GM23338 (cell line): ENCODE data around the gene TP53BP1. TPM values are rescaled to one million over a fixed set of nuclear protein-coding genes. Genes with fewer than 3 reads are reported as not detected.
A peak's percentile ranks its signal among the peaks of the same experiment; 100 is the strongest.

Experiments
- ATAC-seq: fragments of 200-7000 bp; cut with Tn5 transposase; 3 replicates; pipeline ENCODE4 v1.9.1; 2020
- DNase-seq: peaks from one replicate; pipeline ENCODE4 v3.0.0-alpha.2; 2015; ENCODE audit warnings: low spot score
- H2AFZ ChIP-seq: fragments of 200-600 bp; sonication (generic); 2 replicates; pipeline ENCODE4 v1.8.0; 2016; ENCODE audit warnings: antibody characterized with exemption, mild to moderate bottlenecking, moderate library complexity
- H3F3A ChIP-seq: fragments of 200-600 bp; sonication (generic); replicated peaks from 2 replicates; pipeline ENCODE4 v1.8.0; 2017; ENCODE audit warnings: antibody characterized with exemption, mixed run types, low read depth
- H3K27ac ChIP-seq: fragments of 200-600 bp; sonication (generic); 2 replicates; pipeline ENCODE4 v1.6.1; 2016; ENCODE audit warnings: low read depth
- H3K27me3 ChIP-seq: fragments of 200-600 bp; sonication (generic); 2 replicates; pipeline ENCODE4 v1.8.0; 2016; ENCODE audit warnings: mild to moderate bottlenecking, mixed run types, moderate library complexity; ENCODE audit not compliant: insufficient read depth
- H3K36me3 ChIP-seq: fragments of 200-600 bp; sonication (generic); 2 replicates; pipeline ENCODE4 v1.8.0; 2016; ENCODE audit warnings: mild to moderate bottlenecking; ENCODE audit not compliant: insufficient read depth
- H3K4me1 ChIP-seq: fragments of 200-600 bp; sonication (generic); 2 replicates; pipeline ENCODE4 v1.8.0; 2016; ENCODE audit warnings: mild to moderate bottlenecking, moderate library complexity; ENCODE audit not compliant: insufficient read depth
- H3K4me2 ChIP-seq: fragments of 200-600 bp; sonication (generic); 2 replicates; pipeline ENCODE4 v1.7.1; 2017; ENCODE audit warnings: mixed run types
- H3K4me3 ChIP-seq: fragments of 200-600 bp; sonication (generic); 2 replicates; pipeline ENCODE4 v1.6.1; 2016; ENCODE audit warnings: mixed run types
- H3K79me2 ChIP-seq: fragments of 200-600 bp; sonication (generic); replicated peaks from 2 replicates; pipeline ENCODE4 v1.8.0; 2017; ENCODE audit warnings: mild to moderate bottlenecking; ENCODE audit not compliant: insufficient read depth
- H3K9me2 ChIP-seq: fragments of 200-600 bp; sonication (generic); 2 replicates; pipeline ENCODE4 v1.8.0; 2017; ENCODE audit not compliant: insufficient read depth
- H4K20me1 ChIP-seq: fragments of 200-600 bp; sonication (generic); replicated peaks from 2 replicates; pipeline ENCODE4 v1.8.0; 2017; ENCODE audit warnings: mild to moderate bottlenecking; ENCODE audit not compliant: insufficient read depth
- H3K27ac Mint-ChIP-seq: 2 replicates; pipeline ENCODE4 v1.8.0; 2020; ENCODE audit warnings: inconsistent platforms, mild to moderate bottlenecking, moderate library complexity, mixed read lengths
- H3K27me3 Mint-ChIP-seq: 3 replicates; pipeline ENCODE4 v1.8.0; 2022; ENCODE audit warnings: low read depth, mild to moderate bottlenecking, moderate library complexity, mixed read lengths, inconsistent platforms; ENCODE audit not compliant: insufficient read depth, poor library complexity
- H3K36me3 Mint-ChIP-seq: 3 replicates; pipeline ENCODE4 v1.8.0; 2021; ENCODE audit warnings: low read depth, mild to moderate bottlenecking, inconsistent platforms, moderate library complexity, mixed read lengths
- H3K4me1 Mint-ChIP-seq: 3 replicates; pipeline ENCODE4 v1.8.0; 2020; ENCODE audit warnings: mild to moderate bottlenecking, inconsistent platforms, mixed read lengths
- H3K4me3 Mint-ChIP-seq: 3 replicates; pipeline ENCODE4 v1.8.0; 2021; ENCODE audit warnings: moderate library complexity, mild to moderate bottlenecking, inconsistent platforms, mixed read lengths
- H3K9me3 Mint-ChIP-seq: 3 replicates; pipeline ENCODE4 v1.8.0; 2020; ENCODE audit warnings: moderate library complexity, mild to moderate bottlenecking, inconsistent platforms, mixed read lengths
- CREB1 ChIP-seq: fragments of 250-450 bp; sonication (Bioruptor Pico); IDR thresholded peaks from 2 replicates; pipeline ENCODE4 v1.5.0; 2020; ENCODE audit warnings: low read depth, mild to moderate bottlenecking, moderate library complexity
- CTCF ChIP-seq, 2 experiments: fragments of 200-600 bp in 1 of 2; sonication (generic) in 1 of 2; conservative IDR thresholded peaks; 2 replicates each; pipeline versions ENCODE4 v1.5.1 to v1.6.1; 2016 to 2017; ENCODE audit warnings: antibody characterized with exemption in 2 of 2, low read depth in 2 of 2, mild to moderate bottlenecking in 2 of 2, moderate library complexity in 1 of 2
- ETS1 ChIP-seq: IDR thresholded peaks from 2 replicates; pipeline ENCODE4 v1.6.1; 2016; ENCODE audit warnings: antibody characterized with exemption
- EZH2 ChIP-seq: fragments of 200-600 bp; sonication (generic); IDR thresholded peaks from one replicate; pipeline ENCODE4 v1.8.0; 2017; ENCODE audit warnings: antibody characterized with exemption, mild to moderate bottlenecking, low read depth; ENCODE audit not compliant: unreplicated experiment
- EZH2phosphoT487 ChIP-seq: fragments of 200-600 bp; sonication (generic); IDR thresholded peaks from one replicate; pipeline ENCODE4 v1.8.1; 2018; ENCODE audit warnings: antibody characterized with exemption; ENCODE audit not compliant: unreplicated experiment
- JUNB ChIP-seq: IDR thresholded peaks from one replicate; pipeline ENCODE4 v1.6.1; 2016; ENCODE audit warnings: antibody characterized with exemption; ENCODE audit not compliant: unreplicated experiment
- NANOG ChIP-seq: IDR thresholded peaks from 2 replicates; pipeline ENCODE4 v1.6.1; 2016; ENCODE audit warnings: antibody characterized with exemption, borderline replicate concordance
- POLR2AphosphoS5 ChIP-seq: IDR thresholded peaks from 2 replicates; pipeline ENCODE4 v1.6.1; 2016; ENCODE audit warnings: antibody characterized with exemption, low read depth
- REST ChIP-seq: IDR thresholded peaks from one replicate; pipeline ENCODE4 v1.6.1; 2018; ENCODE audit warnings: antibody characterized with exemption; ENCODE audit not compliant: unreplicated experiment
- STAT1 ChIP-seq: IDR thresholded peaks from one replicate; pipeline ENCODE4 v1.6.1; 2016; ENCODE audit warnings: antibody characterized with exemption; ENCODE audit not compliant: unreplicated experiment
- ZNF114 ChIP-seq: fragments of 250-450 bp; sonication (Bioruptor Pico); IDR thresholded peaks from 2 replicates; pipeline ENCODE4 v1.5.0; 2020; ENCODE audit warnings: mild to moderate bottlenecking, moderate library complexity
- ZNF331 ChIP-seq: fragments of 250-450 bp; sonication (Bioruptor Pico); IDR thresholded peaks from 2 replicates; pipeline ENCODE4 v1.5.0; 2020; ENCODE audit warnings: low read depth, mild to moderate bottlenecking, moderate library complexity
- ZNF462 ChIP-seq: fragments of 250-450 bp; sonication (Bioruptor Pico); IDR thresholded peaks from 2 replicates; pipeline ENCODE4 v1.5.0; 2020; ENCODE audit warnings: mild to moderate bottlenecking, moderate library complexity
- polyA plus RNA-seq: library from polyadenylated mRNA; unstranded; fragments of >200 nt; fragmentation: Nextera tagmentation; extraction: Ambion mirVana; gene quantifications from 2 replicates; pipeline ENCODE4 v1.2.1, GENCODE V29; 2016
- total RNA-seq: library from RNA; depleted of rRNA; stranded (reverse); fragments of >200 nt; shearing (Covaris generic); gene quantifications from 2 replicates; pipeline ENCODE4 v1.2.3, GENCODE V29; 2014

The TP53BP1 gene
- total and polyA plus RNA-seq, 2 experiments from 2014 or later, result 17.7 to 81.3 TPM

GRCh38 chr15:43463507-43463906 is 29.4 kb downstream of the TP53BP1 start (continued):
- TF ChIP-seq ZNF331 (CRISPR knock-in tag) (no peak), JUNB (no peak)

GRCh38 chr15:43449981-43450380 is 43.0 kb downstream of the TP53BP1 start:
- no peaks in the 10 kb centered on the region for H3K9me3 Mint-ChIP-seq
- H3K79me2 ChIP-seq, result peaks cover 76% of the 10 kb centered on the region
- H4K20me1 ChIP-seq, result peaks cover 22% of the 10 kb centered on the region
- no peak overlapping the region for H3K4me3 ChIP-seq
- no peaks in the 10 kb centered on the region for H3K27me3 ChIP-seq
- no peaks in the 10 kb centered on the region for H3K4me1 ChIP-seq
- peaks cover 50% of the 10 kb centered on the region for H3K36me3 Mint-ChIP-seq
- H3K9me2 ChIP-seq, result no peaks in the 10 kb centered on the region
- H3F3A ChIP-seq, result no peaks in the 10 kb centered on the region
- peaks cover 12% of the 10 kb centered on the region for H3K36me3 ChIP-seq
- no peak overlapping the region for H3K27ac Mint-ChIP-seq
- H3K4me1 Mint-ChIP-seq, result no peaks in the 10 kb centered on the region
- ATAC-seq, result no peak
- 0 out of 2 replicates have a peak overlapping the region, but pooled peaks have one; percentile 15 for H3K27ac ChIP-seq
- H3K27me3 Mint-ChIP-seq, result peaks cover 1% of the 10 kb centered on the region
- no peak overlapping the region for H3K4me3 Mint-ChIP-seq
- no peak for TF ChIP-seq EZH2
- TF ChIP-seq ZNF114 (CRISPR knock-in tag), result no peak
- TF ChIP-seq REST, result no peak
- TF ChIP-seq POLR2AphosphoS5, result no peak
- no peak for TF ChIP-seq CREB1 (CRISPR knock-in tag)
- no peak for TF ChIP-seq NANOG
- no peak for TF ChIP-seq ETS1
- no peak for TF ChIP-seq JUNB
- TF ChIP-seq STAT1, result no peak
- TF ChIP-seq EZH2phosphoT487, result no peak
- no peak for TF ChIP-seq ZNF331 (CRISPR knock-in tag)
- no peak for TF ChIP-seq CTCF (conservative IDR thresholded peaks at IDR 0.05; ENCODE audit: low read depth in 2 of 2)
- no peak for TF ChIP-seq ZNF462 (CRISPR knock-in tag)
- no peak overlapping the region for H3K4me2 ChIP-seq
- no peak overlapping the region for H2AFZ ChIP-seq
- DNase-seq, result no peak
